Endothelial cell of coronary artery (primary cell): ENCODE measurements around the gene DND1. TPM values are rescaled to one million over a fixed set of nuclear protein-coding genes. Genes with fewer than 3 reads are reported as not detected.

Experiments used
- total RNA-seq: library from RNA; depleted of rRNA; stranded (reverse); fragments of >200 nt; gene quantifications from 2 replicates; pipeline ENCODE4 v1.2.3, GENCODE V29; 2014

DND1 gene
- total RNA-seq = 0.09 and 0.19 TPM in 2 replicates

GRCh38 chr5:140673187-140673976 lies at the start of gene DND1:
Gene DND1 (minus strand): TSS chr5:140673576. CDS start chr5:140673542, 34 bp downstream.

DNA sequence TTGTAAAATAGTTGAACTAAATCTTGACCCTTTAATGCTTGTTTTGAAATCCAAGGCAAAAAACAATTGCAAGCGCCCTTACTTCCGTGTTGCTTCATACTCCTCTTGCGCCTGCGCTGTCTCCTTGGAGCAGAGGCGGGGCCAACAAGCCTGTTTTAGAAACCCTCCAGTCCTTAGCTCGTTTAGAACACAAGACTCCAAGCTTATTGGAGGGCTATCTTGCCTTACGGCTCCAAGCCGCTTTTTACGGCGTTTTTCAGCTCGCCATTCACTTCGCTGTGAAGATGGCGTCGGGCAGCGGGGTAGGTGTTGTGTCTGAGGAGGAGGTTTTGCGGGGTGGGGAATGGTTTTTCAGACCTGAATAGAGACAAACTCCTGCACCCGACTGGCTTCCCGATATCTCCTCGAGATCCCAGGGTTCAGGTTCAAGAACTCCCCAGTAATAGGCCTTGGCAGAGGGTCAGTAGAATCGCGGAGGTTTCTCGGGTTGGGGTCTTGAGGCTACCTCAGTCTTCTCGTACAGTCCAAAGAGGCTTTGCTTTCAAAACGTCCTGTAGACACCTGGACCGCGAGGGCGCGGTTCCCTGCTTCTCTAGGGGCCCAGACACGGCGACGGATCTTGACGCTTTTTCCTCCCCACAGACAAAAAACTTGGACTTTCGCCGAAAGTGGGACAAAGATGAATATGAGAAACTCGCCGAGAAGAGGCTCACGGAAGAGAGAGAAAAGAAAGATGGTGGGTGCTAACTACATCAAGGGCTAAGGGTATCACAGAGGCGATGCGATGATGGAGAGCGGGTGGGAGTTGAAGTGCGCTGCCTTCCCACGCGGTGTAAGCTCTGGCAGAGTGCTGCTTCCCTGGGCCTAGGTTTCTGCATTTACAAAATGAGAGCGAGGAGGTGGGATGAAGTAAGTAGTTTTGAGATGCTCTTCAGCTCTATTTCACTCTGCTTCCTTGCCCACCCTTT lies 27.1 kb upstream of the DND1 start, which contains the start of gene ZMAT2:
ZMAT2 (plus strand) TSS at position 271 of the 968 bp plus-strand sequence; CDS start at position 285, 14 bp downstream.

DNA sequence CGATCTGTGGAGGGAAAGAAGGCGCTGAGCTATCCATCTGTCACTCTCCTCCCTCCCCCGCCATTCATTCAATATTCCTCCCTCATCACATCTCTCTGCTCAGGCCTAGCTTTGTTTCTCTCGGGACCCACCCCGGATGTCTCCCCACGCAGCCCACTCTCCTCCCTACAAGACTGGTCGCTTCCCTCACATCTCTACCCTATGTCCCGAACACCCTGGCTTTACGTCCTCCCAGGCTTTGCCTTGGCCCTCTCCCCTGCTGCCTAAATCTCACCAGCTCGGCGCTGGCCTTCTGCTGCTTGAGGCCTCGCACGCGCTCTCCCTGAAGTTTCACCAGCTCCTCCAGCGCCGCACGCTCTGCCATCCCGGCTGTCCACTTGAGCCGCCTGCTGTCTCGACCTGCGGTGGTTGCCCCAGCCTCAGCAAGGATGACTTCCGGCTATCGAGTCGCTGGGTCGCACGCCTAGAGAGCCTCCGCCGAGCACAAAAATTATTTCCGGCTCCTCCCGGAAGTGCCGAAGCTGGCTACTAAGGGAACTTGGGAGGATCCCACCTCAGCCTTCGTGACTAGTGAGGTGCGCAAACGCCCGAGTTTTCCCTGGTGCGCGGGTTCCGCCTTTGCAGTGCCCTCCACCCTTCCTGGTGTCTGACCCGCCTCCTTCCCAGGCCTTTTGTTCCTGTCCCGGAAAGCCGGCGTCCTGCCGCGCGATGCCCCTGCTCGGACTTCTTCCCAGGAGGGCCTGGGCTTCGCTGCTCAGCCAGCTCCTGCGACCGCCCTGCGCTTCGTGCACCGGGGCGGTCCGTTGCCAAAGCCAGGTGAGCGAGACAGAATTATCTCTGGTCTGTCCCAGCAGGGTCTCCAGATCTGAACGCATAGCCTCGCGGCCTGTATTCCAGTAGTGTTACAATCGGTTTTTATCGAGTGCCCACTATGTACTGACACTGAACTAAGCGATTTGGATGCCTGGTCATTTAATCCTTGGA lies 17.9 kb upstream of the DND1 start, which contains the start of the genes HARS1 and HARS2:
HARS1 (minus strand) TSS at position 430 of the 984 bp plus-strand sequence; CDS start at position 364, 66 bp downstream.
HARS2 (plus strand) TSS at position 515 of the 984 bp plus-strand sequence; CDS start at position 709, 194 bp downstream.

GRCh38 chr5:140664359-140665119 lies 8.8 kb downstream of the DND1 start, which contains the start of gene WDR55:
Gene WDR55 (plus strand): TSS chr5:140664904. CDS start chr5:140664913, 9 bp downstream.

GRCh38 chr5:140639148-140639981 lies 34.0 kb downstream of the DND1 start, which contains the start of gene TMCO6:
Gene TMCO6 (plus strand): TSS chr5:140639451. CDS start chr5:140639528, 77 bp downstream.

DNA sequence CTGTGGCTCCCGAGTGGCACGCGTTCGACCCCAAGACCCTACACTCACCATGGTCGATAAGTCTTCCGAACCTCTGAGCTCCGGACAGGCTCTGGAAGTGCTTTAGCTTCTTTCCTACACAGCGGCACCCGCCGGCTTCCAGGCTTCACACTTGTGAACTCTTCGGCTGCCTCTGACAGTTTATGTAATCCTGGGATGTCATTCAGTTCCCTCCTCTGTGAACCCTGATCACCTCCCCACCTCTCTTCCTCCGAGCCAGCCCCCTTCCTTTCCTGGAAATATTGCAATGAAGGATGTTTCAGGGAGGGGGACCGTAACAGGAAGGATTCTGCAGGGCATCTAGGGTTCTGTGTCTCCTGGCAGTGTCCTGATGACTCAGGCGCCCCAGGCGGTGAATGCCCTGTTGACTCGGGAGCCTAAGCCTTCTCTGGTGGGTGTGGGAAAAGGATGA lies 40.3 kb downstream of the DND1 start, which contains the start of gene CD14:
CD14 (minus strand) TSS at position 155 of the 451 bp plus-strand sequence; CDS start at position 51, 104 bp downstream.

Other genes with a start within 250 kb of the DND1 start
- 0.54 and 0.75 TPM in 2 replicates for gene EIF4EBP3, start 125.9 kb downstream of the DND1 start, total RNA-seq
- gene SRA1, start 116.1 kb downstream of the DND1 start, total RNA-seq = 19.2 and 20.9 TPM in 2 replicates
- gene APBB3, start 109.0 kb downstream of the DND1 start, total RNA-seq = 4.9 and 12.1 TPM in 2 replicates
- 18.4 and 19.8 TPM in 2 replicates for gene SLC35A4, start 108.7 kb downstream of the DND1 start, total RNA-seq
- 0.09 and 2.2 TPM in 2 replicates for gene CD14, start 40.4 kb downstream of the DND1 start, total RNA-seq
- gene TMCO6, start 34.1 kb downstream of the DND1 start, total RNA-seq = 7.4 and 10.5 TPM in 2 replicates
- 54.1 and 75.7 TPM in 2 replicates for gene NDUFA2, start 25.9 kb downstream of the DND1 start, total RNA-seq
- gene IK, start 25.7 kb downstream of the DND1 start, total RNA-seq = 109 and 111 TPM in 2 replicates
- gene WDR55, start 8.7 kb downstream of the DND1 start, total RNA-seq = 26.4 and 29.5 TPM in 2 replicates
- 79.3 and 96.4 TPM in 2 replicates for gene HARS1, start 17.8 kb upstream of the DND1 start, total RNA-seq
- 31.3 and 32.5 TPM in 2 replicates for gene HARS2, start 17.9 kb upstream of the DND1 start, total RNA-seq
- 54.5 and 63.3 TPM in 2 replicates for gene ZMAT2, start 26.9 kb upstream of the DND1 start, total RNA-seq
- under 0.01 TPM in 1 of 2 replicates, not detected in the other for gene PCDHA1, start 112.6 kb upstream of the DND1 start, total RNA-seq
- 0.18 and 0.19 TPM in 2 replicates for gene PCDHA2, start 121.3 kb upstream of the DND1 start, total RNA-seq
- 0.28 and 0.36 TPM in 2 replicates for gene PCDHA3, start 127.5 kb upstream of the DND1 start, total RNA-seq
- 0.75 and 1.1 TPM in 2 replicates for gene PCDHA4, start 133.5 kb upstream of the DND1 start, total RNA-seq
- 0.09 TPM in 2 replicates for gene PCDHA5, start 148.0 kb upstream of the DND1 start, total RNA-seq
- 0.56 and 0.63 TPM in 2 replicates for gene PCDHA6, start 154.4 kb upstream of the DND1 start, total RNA-seq
- 0.27 and 0.28 TPM in 2 replicates for gene PCDHA7, start 160.7 kb upstream of the DND1 start, total RNA-seq
- 0.09 and 0.19 TPM in 2 replicates for gene PCDHA8, start 167.6 kb upstream of the DND1 start, total RNA-seq
- 0.09 TPM in 2 replicates for gene PCDHA9, start 174.8 kb upstream of the DND1 start, total RNA-seq
- gene PCDHA10, start 182.3 kb upstream of the DND1 start, total RNA-seq = 0.45 and 0.56 TPM in 2 replicates
- 0.09 and 0.27 TPM in 2 replicates for gene PCDHA11, start 195.4 kb upstream of the DND1 start, total RNA-seq
- 0.09 and 0.19 TPM in 2 replicates for gene PCDHA12, start 201.7 kb upstream of the DND1 start, total RNA-seq
- gene PCDHA13, start 208.5 kb upstream of the DND1 start, total RNA-seq = 0.09 and 0.19 TPM in 2 replicates